Measurements from ENCODE around the gene GPR15.

GRCh38 chr3:98536456-98537017 lies 4.8 kb downstream of the GPR15 start:
- no peak for TF ChIP-seq CTCF (IDR thresholded peaks at IDR 0.05)
- TF ChIP-seq POLR2AphosphoS5 (IDR thresholded peaks at IDR 0.05): no peak
- no peak for TF ChIP-seq POLR2A (IDR thresholded peaks at IDR 0.05)

Data from prostate gland (tissue), 2 donors.